Measurements from ENCODE around the gene AIFM3. TPM values are rescaled to one million over a fixed set of nuclear protein-coding genes. Genes with fewer than 3 reads are reported as not detected.

Gene AIFM3
- total and polyA plus RNA-seq, 4 donors: 0.38 to 1.1 (median 0.63) TPM

GRCh38 chr22:21013657-21014201 is 46.7 kb downstream of the AIFM3 start:
- no peaks in the 10 kb centered on the region for H3K27me3 ChIP-seq (ENCODE audit: control insufficient read depth in 4 of 4, insufficient read depth in 4 of 4, low read length in 3 of 4)
- WGBS: 16% methylated on average over 24 of the region's 24 CpGs
- H3K27ac ChIP-seq (ENCODE audit: low read depth in 1 of 2, low read length in 2 of 2): peak overlapping the region; percentile 51 to 52
- no peaks in the 10 kb centered on the region for H3K9me3 ChIP-seq (ENCODE audit: control insufficient read depth in 4 of 4, low read length in 3 of 4)
- no peak for DNase-seq (ENCODE audit: low spot score)
- H3K4me3 ChIP-seq (ENCODE audit: low read depth in 1 of 3, low read length in 3 of 3): peak overlapping the region in 2 of 3 donors; percentile 29 to 37
- no peak overlapping the region for H3K9ac ChIP-seq (ENCODE audit: low read depth in 1 of 2, low read length in 2 of 2)
- no peak for TF ChIP-seq ZBTB33 (IDR thresholded peaks at IDR 0.05)
- no peak for TF ChIP-seq FOXA1 (IDR thresholded peaks at IDR 0.05)
- no peak for TF ChIP-seq CTCF (IDR thresholded peaks at IDR 0.05; ENCODE audit: low read depth, low read length, missing input control)
- TF ChIP-seq REST (IDR thresholded peaks at IDR 0.05): no peak
- TF ChIP-seq YY1 (IDR thresholded peaks at IDR 0.05): no peak
- no peak for TF ChIP-seq HNF4A (conservative IDR thresholded peaks at IDR 0.05)
- H3K4me1 ChIP-seq (ENCODE audit: control insufficient read depth in 4 of 4, insufficient read depth in 4 of 4, low read length in 3 of 4): peaks cover 0 to 7% (median 3%) of the 10 kb centered on the region in 4 donors
- no peaks in the 10 kb centered on the region for H3K36me3 ChIP-seq (ENCODE audit: control insufficient read depth in 4 of 4, insufficient read depth in 3 of 4, low read depth in 1 of 4, low read length in 3 of 4)

- H3K27me3 ChIP-seq (ENCODE audit: control insufficient read depth in 4 of 4, insufficient read depth in 4 of 4, low read length in 3 of 4): no peaks in the 10 kb centered on the region
- TF ChIP-seq GABPA (IDR thresholded peaks at IDR 0.05 in 1 of 2, conservative IDR thresholded peaks at IDR 0.05 in 1 of 2) (no peak), SP1 (IDR thresholded peaks at IDR 0.05) (peak; percentile 44)
- no peaks in the 10 kb centered on the region for H3K9me3 ChIP-seq (ENCODE audit: control insufficient read depth in 4 of 4, low read length in 3 of 4)
- no peak overlapping the region for H3K9ac ChIP-seq (ENCODE audit: low read depth in 1 of 2, low read length in 2 of 2)
- H3K36me3 ChIP-seq (ENCODE audit: control insufficient read depth in 4 of 4, insufficient read depth in 3 of 4, low read depth in 1 of 4, low read length in 3 of 4): no peaks in the 10 kb centered on the region
- peak overlapping the region in 1 of 2 donors; percentile 51 for H3K27ac ChIP-seq (ENCODE audit: low read depth in 1 of 2, low read length in 2 of 2)
- 4% methylated on average over 40 of the region's 40 CpGs for WGBS
- H3K4me3 ChIP-seq (ENCODE audit: low read depth in 1 of 3, low read length in 3 of 3): peak overlapping the region in 2 of 3 donors; percentile 29 to 37
- peaks cover 0 to 7% (median 3%) of the 10 kb centered on the region in 4 donors for H3K4me1 ChIP-seq (ENCODE audit: control insufficient read depth in 4 of 4, insufficient read depth in 4 of 4, low read length in 3 of 4)
- DNase-seq (ENCODE audit: low spot score): peak; percentile 82
These were observed 47.2 kb downstream of the AIFM3 start for GRCh38 chr22:21014202-21014725.

All from liver (tissue), 9 donors.